HG03045 (cell line): ENCODE data around the gene SETD3.
A peak's percentile ranks its signal among the peaks of the same experiment; 100 is the strongest.

ENCODE experiments used
- ATAC-seq: cut with Tn5 transposase; IDR thresholded peaks from one replicate; pipeline ENCODE4 v1.9.1; 2021; ENCODE audit warnings: mild to moderate bottlenecking, moderate library complexity; ENCODE audit not compliant: unreplicated experiment

SETD3 gene

GRCh38 chr14:99497894-99498293, 17.2 kb upstream of the SETD3 start:
- ATAC-seq = no peak

DNA sequence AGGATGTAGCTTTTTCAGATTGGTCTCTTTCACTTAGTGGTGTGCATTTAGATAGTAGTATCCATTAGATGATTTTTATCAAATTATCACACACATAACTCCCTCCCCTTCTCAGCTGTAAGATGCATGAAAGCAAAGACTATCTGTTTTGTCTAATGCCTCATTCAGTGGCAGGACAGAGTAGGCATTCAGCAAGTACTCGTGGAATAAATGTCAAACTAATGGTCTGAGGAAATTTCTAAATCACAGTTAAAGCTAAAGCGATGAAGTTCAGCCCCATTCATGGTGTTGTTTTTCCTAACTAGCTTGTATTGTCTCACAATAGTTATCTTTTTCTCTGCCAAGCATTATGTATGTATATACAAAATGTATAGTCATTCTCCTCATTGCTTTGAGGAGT, 16.7 kb upstream of the SETD3 start:
- ATAC-seq = no peak

GRCh38 chr14:99484106-99484505, 3.4 kb upstream of the SETD3 start:
- ATAC-seq = no peak

- no peak for ATAC-seq
These were observed 1.1 kb upstream of the SETD3 start for GRCh38 chr14:99481745-99482099.

DNA sequence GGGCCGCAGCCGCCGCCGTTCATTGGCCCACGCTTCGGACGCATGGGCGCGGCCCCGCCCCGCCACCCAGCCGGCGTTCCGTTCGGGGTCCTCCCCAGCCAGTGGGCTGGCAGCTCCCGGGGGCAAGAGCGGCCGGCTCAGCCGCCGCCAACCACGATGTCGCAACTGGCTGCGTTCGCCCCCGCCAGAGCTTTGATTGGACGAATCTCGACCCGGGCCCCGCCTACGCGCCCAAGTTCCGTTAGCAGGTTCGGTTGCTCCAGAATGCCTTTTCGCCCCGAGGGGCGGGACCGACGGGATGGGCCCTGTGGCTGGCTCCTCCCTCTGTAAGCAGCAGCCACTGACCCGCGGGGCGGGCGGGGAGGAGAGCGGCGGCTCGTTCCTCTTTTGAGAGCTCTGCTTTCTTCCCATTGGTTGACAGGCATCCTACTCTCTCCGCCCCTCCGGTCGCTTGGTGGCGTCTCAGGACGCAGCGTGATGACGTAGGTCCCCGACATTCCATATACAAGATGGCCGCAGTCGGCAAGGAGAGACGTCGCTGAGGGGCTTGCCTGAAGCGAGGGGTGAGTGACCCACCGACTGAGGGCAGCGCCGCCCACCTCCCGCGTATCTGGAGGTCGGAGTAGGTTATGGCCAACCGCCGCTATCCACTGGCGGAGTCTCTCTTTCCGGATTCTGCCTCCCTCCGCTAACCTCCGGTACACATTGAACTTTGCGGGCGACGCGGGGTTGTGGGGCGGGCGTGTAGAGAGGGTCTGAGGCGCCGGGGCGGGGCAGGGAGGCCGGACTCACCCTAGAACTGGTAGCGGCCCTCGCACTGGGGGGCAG, 472 bp upstream of the SETD3 start, which contains the start of gene CCNK:
Gene CCNK, plus strand, starts transcription at position 493 of the 828 bp plus-strand sequence. CDS start 11,269 bp downstream, outside the sequence.
- peak; percentile 88 for ATAC-seq

GRCh38 chr14:99479160-99479905, 1.3 kb downstream of the SETD3 start:
- no peak for ATAC-seq

DNA sequence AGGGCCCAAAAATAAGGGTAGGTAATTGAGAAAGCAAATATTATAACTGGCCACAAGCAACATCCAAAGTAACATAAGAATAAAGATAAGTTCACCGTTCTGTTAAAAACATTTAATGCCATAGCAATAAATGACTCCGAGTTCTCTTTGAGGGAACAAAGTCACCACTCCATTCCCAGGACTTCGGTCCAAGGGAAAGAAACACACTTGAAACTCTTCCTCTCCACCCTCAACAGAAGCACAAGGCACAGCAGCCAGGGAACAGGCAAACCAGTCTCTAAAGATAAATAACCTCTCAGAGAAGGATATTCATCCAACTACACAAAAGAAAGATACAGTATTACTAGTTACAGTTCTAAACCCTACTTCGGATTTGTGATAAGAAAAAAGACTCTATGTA, 2.5 kb downstream of the SETD3 start:
- ATAC-seq = no peak

- no peak for ATAC-seq
These were observed 3.8 kb downstream of the SETD3 start for GRCh38 chr14:99476864-99477263.

DNA sequence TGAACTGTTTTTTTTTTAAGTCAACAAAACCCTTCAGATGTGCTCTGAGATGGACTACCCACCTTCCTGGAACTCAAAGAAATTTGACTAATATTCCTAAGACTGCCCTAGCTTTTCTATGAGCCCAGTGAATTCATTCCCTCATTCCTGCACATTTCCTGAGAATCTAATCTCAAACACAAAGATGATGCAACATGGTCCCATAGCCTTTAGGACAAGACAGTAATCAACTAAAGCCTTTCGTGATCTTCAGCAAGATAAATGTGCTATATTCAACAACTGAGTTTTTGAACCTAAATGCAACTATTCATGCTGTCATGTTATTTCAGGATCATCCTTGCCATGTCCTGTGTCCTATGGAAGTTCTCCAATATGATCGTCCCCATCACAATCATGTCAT, 5.0 kb downstream of the SETD3 start:
- no peak for ATAC-seq

DNA sequence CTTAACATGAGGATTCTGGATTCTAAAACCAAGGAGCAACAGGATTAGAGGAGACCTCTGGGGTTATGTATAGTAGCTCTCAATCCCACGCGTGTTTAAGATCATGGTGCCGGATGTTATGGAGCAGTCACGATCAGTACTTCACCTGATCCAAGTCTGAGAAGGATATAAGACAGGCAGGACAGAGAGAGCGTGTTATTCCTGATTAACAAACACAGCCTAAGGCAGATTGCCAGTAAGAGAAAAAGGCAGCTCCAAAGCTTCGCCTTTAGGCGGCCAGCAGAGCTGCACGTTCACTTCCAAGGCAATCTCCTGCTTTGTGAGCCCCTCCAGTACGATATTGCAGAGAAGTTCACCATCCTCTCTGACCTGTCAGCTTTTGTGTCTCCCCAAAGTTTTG, 5.5 kb downstream of the SETD3 start:
- no peak for ATAC-seq

GRCh38 chr14:99473458-99473857, 7.2 kb downstream of the SETD3 start:
- no peak for ATAC-seq

DNA sequence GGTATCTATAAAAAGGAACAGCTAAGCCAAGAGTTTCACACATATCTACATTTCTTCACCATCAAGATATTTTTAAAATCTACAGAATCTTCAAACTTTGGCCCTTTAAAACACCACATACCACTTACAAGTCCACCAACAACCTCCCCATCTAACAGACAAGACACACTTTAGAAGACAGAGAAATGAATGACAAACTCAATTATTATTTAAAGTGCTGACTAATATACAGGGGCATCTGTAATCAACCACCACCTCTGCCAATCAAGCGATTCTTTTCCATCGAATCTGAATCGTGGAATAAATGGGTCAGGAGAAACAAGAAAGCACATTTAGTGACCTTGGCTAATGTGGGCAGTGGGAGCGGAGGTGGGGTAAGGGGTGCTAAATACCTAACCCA, 7.7 kb downstream of the SETD3 start:
- no peak for ATAC-seq

- ATAC-seq = no peak
These were observed 8.9 kb downstream of the SETD3 start for GRCh38 chr14:99471731-99472130.

- ATAC-seq = no peak
These were observed 11.6 kb downstream of the SETD3 start for GRCh38 chr14:99468836-99469592.

DNA sequence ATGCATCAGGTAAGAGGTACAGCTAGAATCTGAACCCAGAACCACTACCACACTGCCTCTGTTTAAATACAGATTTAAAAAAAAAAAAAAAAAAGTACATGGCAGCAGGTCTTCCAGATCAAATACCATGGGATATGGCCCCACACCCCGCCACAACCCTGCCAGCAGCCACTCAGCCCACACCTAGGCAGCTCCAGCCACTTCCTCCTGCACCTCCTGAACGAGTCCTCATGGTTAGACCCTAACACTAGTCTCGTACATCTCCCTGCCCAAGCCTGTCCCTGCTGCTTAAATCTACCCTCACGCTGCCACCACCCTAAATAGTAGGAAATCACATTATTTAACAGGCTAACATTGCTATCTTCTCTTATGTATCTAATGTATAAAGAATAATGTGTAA, 12.6 kb downstream of the SETD3 start:
- ATAC-seq = no peak

GRCh38 chr14:99467336-99468078, 13.2 kb downstream of the SETD3 start:
- ATAC-seq = no peak

- no peak for ATAC-seq
These were observed 13.9 kb downstream of the SETD3 start for GRCh38 chr14:99466758-99467157.

DNA sequence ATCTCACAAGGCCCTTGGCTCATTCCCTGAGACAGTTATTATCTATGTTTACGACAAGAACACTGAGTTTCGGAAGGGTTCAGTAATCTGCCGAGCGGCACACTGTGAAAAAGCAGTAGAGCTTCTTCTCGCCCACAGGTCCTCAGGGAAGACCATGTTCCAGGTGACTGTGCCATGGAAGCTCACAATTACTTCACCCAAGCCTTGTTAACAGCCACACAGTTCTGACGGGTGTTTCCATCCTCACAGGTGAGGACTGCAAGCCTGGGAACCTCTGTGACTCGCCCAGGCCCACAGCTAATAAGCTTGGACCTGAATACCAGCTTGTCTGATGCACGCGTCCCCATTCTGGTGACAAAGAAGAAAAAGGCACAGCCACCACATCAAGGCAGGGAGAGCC, 15.4 kb downstream of the SETD3 start:
- no peak for ATAC-seq

GRCh38 chr14:99463974-99464373, 16.7 kb downstream of the SETD3 start:
- no peak for ATAC-seq

DNA sequence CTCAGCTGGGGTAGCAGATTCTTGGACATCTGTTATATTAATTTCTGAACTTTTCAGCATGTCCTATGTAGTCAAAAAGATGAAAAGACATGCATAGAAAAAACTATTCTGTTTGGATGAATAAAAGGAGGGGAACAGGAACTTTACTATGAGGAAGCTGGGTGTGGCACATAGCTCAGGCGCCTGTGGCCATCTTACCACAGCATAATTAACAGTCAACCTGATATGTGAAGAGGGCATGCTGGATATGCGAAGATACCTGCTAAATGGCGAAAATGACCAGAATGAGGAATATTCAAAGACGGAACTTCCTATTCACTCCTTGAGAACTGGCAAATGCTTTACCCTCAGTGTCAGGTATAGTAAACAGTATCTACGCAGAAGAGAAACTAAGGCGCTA, 18.4 kb downstream of the SETD3 start:
- ATAC-seq = no peak
